ENCODE results near the gene RELT.

RELT gene

GRCh38 chr11:73333640-73334383, 42.4 kb upstream of the RELT start:
- no peak for TF ChIP-seq CTCF (conservative IDR thresholded peaks at IDR 0.05)
- H3K27ac ChIP-seq, result no peak overlapping the region

GRCh38 chr11:73334384-73335203, 41.6 kb upstream of the RELT start:
- TF ChIP-seq CTCF (conservative IDR thresholded peaks at IDR 0.05) (no peak), ZFX (IDR thresholded peaks at IDR 0.05) (no peak)
- no peak overlapping the region for H3K27ac ChIP-seq

- peak; percentile 99 for TF ChIP-seq CTCF (conservative IDR thresholded peaks at IDR 0.05)
- no peak for TF ChIP-seq ZFX (IDR thresholded peaks at IDR 0.05)
- no peak overlapping the region for H3K27ac ChIP-seq
Measured at GRCh38 chr11:73335204-73335923, 40.8 kb upstream of the RELT start.

- TF ChIP-seq CTCF (conservative IDR thresholded peaks at IDR 0.05) (no peak), ZFX (IDR thresholded peaks at IDR 0.05) (no peak)
Measured at GRCh38 chr11:73337846-73338245, 38.4 kb upstream of the RELT start.

GRCh38 chr11:73338279-73338678, 37.9 kb upstream of the RELT start:
- TF ChIP-seq ZFX (IDR thresholded peaks at IDR 0.05), result no peak
- TF ChIP-seq CTCF (conservative IDR thresholded peaks at IDR 0.05), result no peak

More at GRCh38 chr11:73337846-73338245, 38.4 kb upstream of the RELT start:
- no peak overlapping the region for H3K27ac ChIP-seq

GRCh38 chr11:73340164-73340563, 36.0 kb upstream of the RELT start:
- TF ChIP-seq CTCF (conservative IDR thresholded peaks at IDR 0.05) (no peak), ZFX (IDR thresholded peaks at IDR 0.05) (no peak)
- no peak overlapping the region for H3K27ac ChIP-seq

More at GRCh38 chr11:73338279-73338678, 37.9 kb upstream of the RELT start:
- H3K27ac ChIP-seq, result no peak overlapping the region

All from C4-2B (cell line).